ENCODE measurements around the gene FGF12.
"Not testable (repeated sequence)": the region's sequence is repeated elsewhere in the genome, so short reads cannot be mapped to it uniquely, and the experiment has no call there.

- TF ChIP-seq POLR2AphosphoS5, EP300, POLR2A (IDR thresholded peaks at IDR 0.05): not testable (repeated sequence)
- TF ChIP-seq, protein P1, sequence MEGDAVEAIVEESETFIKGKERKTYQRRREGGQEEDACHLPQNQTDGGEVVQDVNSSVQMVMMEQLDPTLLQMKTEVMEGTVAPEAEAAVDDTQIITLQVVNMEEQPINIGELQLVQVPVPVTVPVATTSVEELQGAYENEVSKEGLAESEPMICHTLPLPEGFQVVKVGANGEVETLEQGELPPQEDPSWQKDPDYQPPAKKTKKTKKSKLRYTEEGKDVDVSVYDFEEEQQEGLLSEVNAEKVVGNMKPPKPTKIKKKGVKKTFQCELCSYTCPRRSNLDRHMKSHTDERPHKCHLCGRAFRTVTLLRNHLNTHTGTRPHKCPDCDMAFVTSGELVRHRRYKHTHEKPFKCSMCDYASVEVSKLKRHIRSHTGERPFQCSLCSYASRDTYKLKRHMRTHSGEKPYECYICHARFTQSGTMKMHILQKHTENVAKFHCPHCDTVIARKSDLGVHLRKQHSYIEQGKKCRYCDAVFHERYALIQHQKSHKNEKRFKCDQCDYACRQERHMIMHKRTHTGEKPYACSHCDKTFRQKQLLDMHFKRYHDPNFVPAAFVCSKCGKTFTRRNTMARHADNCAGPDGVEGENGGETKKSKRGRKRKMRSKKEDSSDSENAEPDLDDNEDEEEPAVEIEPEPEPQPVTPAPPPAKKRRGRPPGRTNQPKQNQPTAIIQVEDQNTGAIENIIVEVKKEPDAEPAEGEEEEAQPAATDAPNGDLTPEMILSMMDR (IDR thresholded peaks at IDR 0.05), result not testable (repeated sequence)
These were observed 47.0 kb upstream of the FGF12 start for GRCh38 chr3:192774341-192774740.
